Inflammatory macrophage treated with lipopolysaccharide for 1 hour (primary cell): ENCODE data around the gene FBXW2.

Source experiments
- DNase-seq, 2 donors: peaks; one replicate each; pipeline ENCODE4 v3.0.0-alpha.2; 2020 to 2022

Gene FBXW2

DNA sequence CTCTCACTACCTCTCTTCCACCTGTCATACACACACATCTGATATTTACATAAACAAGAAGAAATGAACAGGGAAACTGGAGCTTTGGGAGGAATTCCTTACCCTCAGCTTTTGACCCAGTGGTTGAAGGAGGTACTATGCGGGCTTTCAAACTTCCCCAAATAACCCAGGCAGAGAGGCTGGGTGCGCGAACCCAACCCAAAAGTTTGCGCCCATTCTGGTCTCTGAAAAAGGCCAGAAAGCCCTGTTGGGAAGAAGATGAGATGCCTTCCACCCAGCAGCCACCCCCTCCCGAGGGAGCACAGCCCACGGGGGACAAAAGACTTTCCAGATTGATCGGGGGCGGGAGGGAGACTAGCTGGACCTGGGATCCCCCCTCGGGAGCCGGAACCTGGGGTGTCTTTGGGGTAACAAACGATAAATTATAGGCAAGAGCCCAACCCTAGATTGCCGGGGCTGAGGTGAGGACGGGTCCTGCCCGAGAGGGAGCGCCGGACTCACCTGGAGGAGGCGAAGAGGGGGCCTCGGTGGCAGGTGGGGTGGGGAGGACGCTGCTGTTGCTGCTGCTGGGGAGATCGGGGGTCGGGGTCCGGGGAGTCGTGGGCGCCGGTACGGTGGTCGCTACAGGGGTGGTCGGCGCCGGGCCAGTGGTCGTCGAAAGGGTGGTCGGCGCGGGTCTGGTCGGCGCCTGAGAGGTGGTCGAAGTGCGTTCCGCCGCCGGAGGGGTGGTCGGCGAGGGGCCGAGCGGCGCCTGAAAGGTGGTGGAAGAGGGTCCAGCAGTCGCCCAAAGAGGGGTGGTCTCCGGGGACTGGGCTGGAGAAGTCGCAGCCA is 79.7 kb downstream of the FBXW2 start:
- peak in 1 of 2 donors; percentile 67 for DNase-seq

DNA sequence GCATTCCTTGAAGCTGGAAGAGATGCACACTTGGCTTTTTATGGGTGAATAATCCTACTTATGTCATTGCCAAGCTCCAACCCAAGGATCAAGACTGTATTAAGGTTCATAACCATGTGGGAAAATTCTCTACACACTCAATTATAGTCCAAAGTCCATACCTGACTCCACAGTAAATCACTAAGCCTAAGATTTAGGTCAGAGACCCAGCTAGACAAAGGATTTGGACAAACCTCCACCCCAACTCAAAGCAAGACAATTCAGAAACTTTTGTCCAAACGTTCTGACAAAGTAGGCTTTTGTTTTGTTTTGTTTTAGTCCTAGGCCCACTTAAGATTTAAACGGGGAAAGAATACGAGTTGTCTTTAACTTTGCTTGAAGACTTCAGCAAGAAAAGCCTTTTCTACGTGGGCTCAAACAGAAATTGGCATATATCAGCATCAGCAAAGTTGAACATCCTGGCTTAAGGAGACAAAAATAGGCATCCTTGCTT is 80.6 kb downstream of the FBXW2 start:
- DNase-seq: no peak

DNA sequence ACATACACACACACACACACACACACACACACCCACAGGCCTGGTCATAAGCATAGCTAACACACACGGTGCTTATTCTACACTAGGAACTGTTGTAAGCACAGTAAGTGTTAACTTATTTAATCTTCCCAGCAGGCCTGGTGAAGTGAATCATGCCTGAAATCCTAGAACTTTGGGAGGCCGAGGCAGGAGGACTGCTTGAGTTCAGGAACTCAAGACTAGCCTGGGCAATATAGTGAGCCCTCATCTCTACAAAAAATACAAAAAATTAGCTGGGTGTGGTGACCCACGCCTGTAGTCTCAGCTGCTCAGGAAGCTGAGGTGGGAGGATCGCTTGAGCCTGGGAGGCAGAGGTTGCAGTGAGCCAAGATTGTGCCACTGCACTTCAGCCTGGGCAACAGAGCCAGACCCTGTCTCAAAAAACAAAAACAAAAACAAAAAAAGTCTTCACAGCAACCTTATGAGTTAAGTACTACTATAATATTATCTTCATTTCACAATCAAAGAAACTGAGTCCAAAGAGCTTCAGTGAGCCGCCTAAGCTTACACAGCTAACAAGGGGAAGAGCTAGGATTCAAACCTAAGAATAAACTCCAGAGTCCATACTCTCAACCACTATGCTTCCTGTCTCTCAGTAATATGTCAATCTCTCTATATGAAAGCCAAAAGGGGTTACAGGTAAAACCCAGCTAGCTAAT is 81.2 kb downstream of the FBXW2 start:
- DNase-seq: peak in 1 of 2 donors; percentile 32

DNA sequence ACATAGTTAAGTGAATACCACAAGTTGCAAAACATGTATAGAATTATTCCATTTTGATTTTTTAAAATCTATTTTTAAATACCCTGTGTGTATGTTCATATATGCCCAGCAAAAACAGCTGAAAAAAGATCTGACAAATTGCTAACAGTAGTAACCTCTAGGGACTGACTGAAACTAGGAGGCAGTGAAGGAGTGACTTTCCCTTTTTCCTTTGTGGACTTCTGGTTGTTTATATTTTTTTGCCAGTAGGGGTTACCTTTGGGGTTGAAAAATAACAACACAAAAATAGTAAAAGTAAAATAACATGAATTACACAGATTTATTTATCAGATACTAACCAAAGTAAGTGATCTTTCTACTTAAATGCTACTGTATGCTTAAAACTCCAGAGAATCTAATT is 81.9 kb downstream of the FBXW2 start:
- DNase-seq: peak in 1 of 2 donors; percentile 10

DNA sequence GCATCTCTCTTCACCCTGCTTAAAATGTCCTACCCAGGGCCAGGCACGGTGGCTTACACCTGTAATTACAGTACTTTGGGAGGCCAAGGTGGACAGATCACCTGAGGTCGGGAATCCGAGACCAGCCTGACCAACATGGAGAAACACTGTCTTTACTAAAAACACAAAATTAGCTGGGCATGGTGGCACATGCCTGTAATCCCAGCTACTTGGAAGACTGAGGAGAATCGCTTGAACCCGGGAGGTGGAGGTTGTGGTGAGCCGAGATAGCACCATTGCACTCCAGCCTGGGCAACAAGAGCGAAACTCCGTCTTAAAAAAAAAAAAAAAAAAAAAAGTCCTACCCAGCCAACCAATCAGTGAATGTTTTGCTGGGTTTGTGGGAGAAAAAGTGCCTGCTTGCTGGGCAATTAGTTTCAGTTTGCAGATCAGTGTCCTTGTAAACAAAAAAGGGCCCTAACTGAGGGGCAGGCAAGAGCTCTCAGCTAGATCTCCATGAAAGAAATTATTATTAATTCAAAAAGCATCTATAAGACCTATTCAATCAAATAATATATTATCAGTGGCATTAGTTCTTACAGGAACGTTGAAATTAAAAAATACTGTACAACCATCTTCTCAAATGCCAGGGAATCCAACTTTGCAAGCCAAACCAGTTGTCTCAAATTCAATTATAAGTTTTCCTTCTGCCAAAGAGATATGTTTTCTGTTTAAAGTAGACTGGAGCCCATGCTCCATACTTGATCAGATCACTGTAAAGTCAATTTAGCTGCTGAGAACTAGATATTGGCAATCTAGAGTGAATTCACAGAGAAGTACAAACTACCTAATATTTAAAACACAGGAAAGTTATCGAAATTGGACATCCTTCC is 82.9 kb downstream of the FBXW2 start:
- peak; percentile 68 to 77 for DNase-seq

DNA sequence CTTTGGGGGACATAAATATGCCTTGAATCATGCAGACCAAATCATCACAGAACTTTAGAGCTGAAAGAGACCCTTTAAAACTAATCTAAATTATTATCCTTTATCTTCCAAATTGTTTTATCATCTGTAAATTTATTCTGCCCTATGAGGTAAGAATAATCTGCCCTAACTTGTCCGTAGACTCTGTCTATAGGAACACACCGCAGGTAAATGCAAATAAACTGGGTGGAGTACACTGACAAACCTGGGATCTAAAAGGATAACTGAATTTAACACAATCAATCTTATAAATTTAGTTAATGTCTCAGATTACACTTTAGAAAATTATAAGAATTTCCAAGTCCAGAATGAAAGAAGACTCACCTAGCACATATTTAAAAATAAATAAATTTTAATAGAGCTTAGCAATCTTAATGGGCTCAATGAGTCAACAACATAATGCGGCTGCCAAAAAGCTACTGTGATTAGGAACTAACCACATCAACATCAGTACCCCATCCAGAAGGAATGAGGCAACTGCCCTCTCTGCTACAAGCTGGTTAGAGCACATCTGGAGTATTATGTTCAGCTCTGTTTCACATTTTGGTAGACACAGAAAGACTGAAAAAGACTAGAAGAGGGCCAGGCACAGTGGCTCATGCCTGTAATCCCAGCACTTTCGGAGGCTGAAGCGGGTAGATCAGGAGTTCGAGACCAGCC is 84.5 kb downstream of the FBXW2 start:
- DNase-seq: no peak

DNA sequence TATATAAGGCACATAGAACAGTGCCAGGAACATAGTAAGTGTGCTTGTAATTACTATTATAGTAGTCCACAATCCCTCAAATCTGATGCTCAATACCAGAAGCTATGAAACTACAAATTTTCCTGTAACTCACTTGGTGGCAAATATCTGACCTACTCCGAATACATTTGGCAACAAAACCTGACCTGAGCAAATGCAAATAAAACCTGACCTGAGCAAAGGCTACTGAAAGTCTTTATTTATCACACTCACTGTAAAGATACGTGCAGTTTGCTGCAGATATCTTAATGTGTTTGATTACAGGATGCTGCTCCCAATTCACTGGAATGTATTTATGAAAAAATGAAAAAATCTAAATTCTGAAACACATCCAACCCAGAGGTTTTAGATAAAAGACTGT is 86.0 kb downstream of the FBXW2 start:
- no peak for DNase-seq
